IMR-90 (cell line): ENCODE measurements around the gene CD44. TPM values are rescaled to one million over a fixed set of nuclear protein-coding genes. Genes with fewer than 3 reads are reported as not detected.
A peak's percentile ranks its signal among the peaks of the same experiment; 100 is the strongest.

Experiments
- ATAC-seq: fragments of 200-7000 bp; cut with Tn5 transposase; 2 replicates; pipeline ENCODE4 v1.9.1; 2020; ENCODE audit warnings: low read depth, mild to moderate bottlenecking, moderate library complexity
- BruUV-seq: library from RNA; stranded (reverse); fragments of 400-500 nt; replicated peaks from 2 replicates; lab custom pipeline; 2021; lab: Mats Ljungman, UMichigan
- CTCF ChIA-PET: fragments of 300-600 bp; formaldehyde crosslinking; extraction: SDS; loops from one replicate; lab custom pipeline; 2021; ENCODE audit warnings: antibody characterized with exemption; lab: Yijun Ruan, JAX
- POLR2A ChIA-PET: fragments of 300-600 bp; sonication (Branson Sonifier 250); formaldehyde crosslinking; loops from one replicate; lab custom pipeline; 2022; ENCODE audit warnings: antibody characterized with exemption; ENCODE audit not compliant: unreplicated experiment; lab: Charles Lee
- DNase-seq: peaks from one replicate; pipeline ENCODE4 v3.0.0; 2013
- H2AFZ ChIP-seq: replicated peaks from 2 replicates; pipeline ENCODE3; 2013; ENCODE audit warnings: low read length, mild to moderate bottlenecking; ENCODE audit not compliant: poor library complexity
- H2AK5ac ChIP-seq: 2 replicates; pipeline ENCODE4 v1.6.1; 2013; ENCODE audit warnings: low read depth, low read length, inconsistent platforms
- H2AK9ac ChIP-seq: replicated peaks from 2 replicates; pipeline ENCODE3; 2013; ENCODE audit warnings: mild to moderate bottlenecking, low read depth, low read length, moderate library complexity; ENCODE audit not compliant: poor library complexity
- H2BK120ac ChIP-seq: 2 replicates; pipeline ENCODE4 v1.6.1; 2013; ENCODE audit warnings: low read depth, low read length, inconsistent platforms
- H2BK15ac ChIP-seq: 3 replicates; pipeline ENCODE4 v1.6.1; 2013; ENCODE audit warnings: low read depth, low read length, inconsistent platforms
- H2BK20ac ChIP-seq: 2 replicates; pipeline ENCODE4 v1.6.1; 2013; ENCODE audit warnings: low read depth, mild to moderate bottlenecking, inconsistent platforms, low read length, moderate library complexity
- H2BK5ac ChIP-seq: 2 replicates; pipeline ENCODE4 v1.6.1; 2013; ENCODE audit warnings: mild to moderate bottlenecking, low read depth, low read length, inconsistent platforms; ENCODE audit not compliant: poor library complexity, severe bottlenecking
- H3K14ac ChIP-seq: replicated peaks from 2 replicates; pipeline ENCODE4 v1.6.1; 2013; ENCODE audit warnings: low read depth, low read length, inconsistent platforms
- H3K18ac ChIP-seq: 2 replicates; pipeline ENCODE4 v1.6.1; 2013; ENCODE audit warnings: low read depth, low read length, control low read depth
- H3K23ac ChIP-seq: 2 replicates; pipeline ENCODE4 v1.6.1; 2013; ENCODE audit warnings: low read depth, low read length, inconsistent platforms
- H3K27ac ChIP-seq: 2 replicates; pipeline ENCODE4 v1.5.1; 2013; ENCODE audit warnings: mild to moderate bottlenecking, control low read depth, low read length; ENCODE audit not compliant: insufficient read depth
- H3K27me3 ChIP-seq: 2 replicates; pipeline ENCODE4 v1.6.1; 2013; ENCODE audit warnings: low read length; ENCODE audit not compliant: control insufficient read depth, insufficient read depth
- H3K36me3 ChIP-seq: 2 replicates; pipeline ENCODE4 v1.6.1; 2013; ENCODE audit warnings: low read length, mixed read lengths; ENCODE audit not compliant: control insufficient read depth, insufficient read depth
- H3K4ac ChIP-seq: 2 replicates; pipeline ENCODE4 v1.6.1; 2013; ENCODE audit warnings: low read depth, low read length, inconsistent platforms
- H3K4me1 ChIP-seq: 2 replicates; pipeline ENCODE4 v1.6.1; 2013; ENCODE audit warnings: low read length, mixed read lengths; ENCODE audit not compliant: control insufficient read depth, insufficient read depth
- H3K4me2 ChIP-seq: 2 replicates; pipeline ENCODE4 v1.6.1; 2013; ENCODE audit warnings: low read depth, mild to moderate bottlenecking, control low read depth, low read length, moderate library complexity
- H3K4me3 ChIP-seq: 2 replicates; pipeline ENCODE4 v1.5.1; 2013; ENCODE audit warnings: low read depth, mild to moderate bottlenecking, control low read depth, low read length, moderate library complexity; ENCODE audit not compliant: insufficient read depth
- H3K56ac ChIP-seq: 2 replicates; pipeline ENCODE4 v1.6.1; 2013; ENCODE audit warnings: low read length, inconsistent platforms; ENCODE audit not compliant: insufficient read depth; ENCODE audit errors: extremely low read depth
- H3K79me1 ChIP-seq, 2 experiments: 2 replicates each; pipeline ENCODE4 v1.6.1; 2013; ENCODE audit warnings: low read length in 2 of 2, inconsistent platforms in 1 of 2, low read depth in 1 of 2
- H3K9ac ChIP-seq: 2 replicates; pipeline ENCODE4 v1.6.1; 2013; ENCODE audit warnings: low read depth, low read length, control low read depth
- H3K9me1 ChIP-seq: 2 replicates; pipeline ENCODE4 v1.6.1; 2013; ENCODE audit warnings: low read length, inconsistent platforms; ENCODE audit not compliant: insufficient read depth
- H3K9me3 ChIP-seq: 2 replicates; pipeline ENCODE4 v1.6.1; 2013; ENCODE audit warnings: low read length; ENCODE audit not compliant: control insufficient read depth, insufficient read depth
- H4K20me1 ChIP-seq: 2 replicates; pipeline ENCODE4 v1.6.1; 2013; ENCODE audit warnings: low read length, inconsistent platforms; ENCODE audit not compliant: insufficient read depth
- H4K5ac ChIP-seq: 2 replicates; pipeline ENCODE4 v1.6.1; 2013; ENCODE audit warnings: mild to moderate bottlenecking, low read depth, low read length, control low read depth
- H4K8ac ChIP-seq, 2 experiments: 2 replicates each; pipeline ENCODE4 v1.6.1; 2013; ENCODE audit warnings: low read depth in 2 of 2, low read length in 2 of 2, control low read depth in 1 of 2, inconsistent platforms in 1 of 2
- H4K91ac ChIP-seq: 2 replicates; pipeline ENCODE4 v1.6.1; 2013; ENCODE audit warnings: low read depth, low read length, inconsistent platforms; ENCODE audit not compliant: insufficient read depth
- CEBPB ChIP-seq: IDR thresholded peaks from 2 replicates; pipeline ENCODE4 v1.6.1; 2012; ENCODE audit warnings: low read depth, low read length, improper control_type of control experiment
- POLR2A ChIP-seq: IDR thresholded peaks from 2 replicates; pipeline ENCODE4 v1.6.1; 2012; ENCODE audit warnings: mild to moderate bottlenecking, low read depth, low read length
- WGBS, 2 experiments: methylation state at CpG; one replicate each; pipeline versions ENCODE4 v1.1.5 to v1.1.7; 2013; ENCODE audit warnings: missing lambda C conversion rate in 2 of 2; ENCODE audit not compliant: insufficient read length in 1 of 2; ENCODE audit errors: extremely low coverage in 2 of 2; 5-methylcytosine and 5-hydroxymethylcytosine counted together
- dilution Hi-C: fragments of 300-500 bp; cut with HindIII; formaldehyde crosslinking; loops from one replicate; pipeline ENCODE4 v1.14.3; 2018; ENCODE audit warnings: low sequenced_read_pairs; ENCODE audit not compliant: unreplicated experiment
- in situ Hi-C: fragments of 300-500 bp; cut with MboI; formaldehyde crosslinking; loops from 3 replicates; pipeline ENCODE4 v1.14.3; 2019; ENCODE audit warnings: low sequenced_read_pairs, inconsistent platforms, mixed read lengths
- intact Hi-C: fragments of 100-400 bp; cut with micrococcal nuclease; formaldehyde crosslinking; loops from 2 replicates; pipeline ENCODE4 v1.10.0; 2022
- polyA plus RNA-seq, 3 experiments: library from polyadenylated mRNA; depleted of rRNA; stranded (reverse); fragments of >200 nt; gene quantifications; 2 replicates each; pipeline ENCODE4 v1.2.3, GENCODE V29; 2012; ENCODE audit warnings: low replicate concordance in 1 of 3
- total RNA-seq: library from RNA; depleted of rRNA; stranded (reverse); fragments of >200 nt; gene quantifications from 2 replicates; pipeline ENCODE4 v1.2.3, GENCODE V29; 2012

The CD44 gene
- total and polyA plus RNA-seq, 2 of the 4 experiments (the other 2 are of a cell fraction), result 357 to 947 TPM

GRCh38 chr11:35144806-35145205, 5.8 kb downstream of the CD44 start:
- DNase-seq (peak; percentile 72), ATAC-seq (peak; percentile 1; the same call in 1 of the 2 replicates)
- TF ChIP-seq POLR2A (no peak), CEBPB (peak; percentile 94)
- in situ Hi-C loops, result loop anchor here (5.0 kb wide), 1 partner anchor 148 kb away; no protein-coding TSS in a partner anchor
- Histone ChIP-seq H3K9me3 (peaks cover 1% of the 10 kb centered on the region; the same call in 1 of the 2 replicates), H3K23ac (peak overlapping the region; percentile 79), H3K27me3 (no peaks in the 10 kb centered on the region), H3K79me1 (peaks cover 3 to 54% of the 10 kb centered on the region in 2 experiments; a peak in 3 of 4 replicates), H4K20me1 (peaks cover 98% of the 10 kb centered on the region), H4K8ac (peak overlapping the region; percentile 19 to 37), H3K14ac (peak overlapping the region; percentile 77), H2BK5ac (peak overlapping the region; percentile 95), H2AK9ac (no peak overlapping the region), H3K4me3 (no peak overlapping the region), H2BK120ac (peak overlapping the region; percentile 78), H2BK15ac (peak overlapping the region; percentile 35; the same call in 2 of the 3 replicates), H2AFZ (no peak overlapping the region), H3K4ac (peak overlapping the region; percentile 75), H3K9me1 (peaks cover 41% of the 10 kb centered on the region), H3K9ac (no peak overlapping the region; the same call in 1 of the 2 replicates), H4K91ac (peak overlapping the region; percentile 54), H2BK20ac (peak overlapping the region; percentile 64), H4K5ac (peak overlapping the region; percentile 76; the same call in 1 of the 2 replicates), H3K36me3 (peaks cover 49% of the 10 kb centered on the region), H3K4me2 (peak overlapping the region; percentile 75), H3K56ac (peak overlapping the region; percentile 60; the same call in 1 of the 2 replicates), H3K4me1 (peaks cover 33% of the 10 kb centered on the region), H2AK5ac (peak overlapping the region; percentile 64; the same call in 1 of the 2 replicates), H3K18ac (peak overlapping the region; percentile 25), H3K27ac (peak overlapping the region; percentile 64; the same call in 1 of the 2 replicates)
- dilution Hi-C loops, result no loop called here
- intact Hi-C loops, result loop anchor here (2.0 to 10.0 kb wide), 5 partner anchors 46 to 560 kb away; no protein-coding TSS in a partner anchor
- POLR2A ChIA-PET, result interaction anchor here (0.6 to 1.5 kb wide), 5 partner anchors 30 to 218 kb away, joined by 3 to 5 read pairs (median 3); no protein-coding TSS in a partner anchor
- CTCF ChIA-PET, result no interaction called here
- no CpG with 5 or more reads among the region's 1 CpG for WGBS, 2 experiments
- BruUV-seq, result no TSS peak
